Fibroblast of villous mesenchyme (primary cell): ENCODE data around the gene PCP2. TPM values are rescaled to one million over a fixed set of nuclear protein-coding genes. Genes with fewer than 3 reads are reported as not detected.

Source experiments
- DNase-seq: peaks from one replicate; pipeline ENCODE4 v3.0.0-alpha.2; 2010; ENCODE audit warnings: low read depth
- H3K4me3 ChIP-seq: 2 replicates; pipeline ENCODE4 v1.5.1; 2011; ENCODE audit warnings: low read depth, mild to moderate bottlenecking, low read length
- CTCF ChIP-seq: IDR thresholded peaks from 2 replicates; pipeline ENCODE4 v1.5.1; 2012; ENCODE audit warnings: low read depth, mild to moderate bottlenecking, low read length; ENCODE audit not compliant: insufficient read depth
- total RNA-seq: library from RNA; depleted of rRNA; stranded (reverse); fragments of >200 nt; gene quantifications from 2 replicates; pipeline ENCODE4 v1.2.3, GENCODE V29; 2012

Gene PCP2
- total RNA-seq, 1 donor = 0.43 TPM

GRCh38 chr19:7632340-7633203 lies 947 bp downstream of the PCP2 start:
- DNase-seq = no peak
- H3K4me3 ChIP-seq = no peak overlapping the region
- no peak for TF ChIP-seq CTCF

GRCh38 chr19:7631577-7631976 lies 1.9 kb downstream of the PCP2 start:
- no peak for TF ChIP-seq CTCF
- H3K4me3 ChIP-seq = no peak overlapping the region
- DNase-seq = no peak

GRCh38 chr19:7629347-7630054 lies 4.0 kb downstream of the PCP2 start, which contains the start of the genes PET100 and XAB2:
PET100 (plus strand) TSS chr19:7629793; CDS start chr19:7629834, 41 bp downstream.
XAB2 (minus strand) TSS chr19:7629545; CDS start chr19:7629527, 18 bp downstream.
- H3K4me3 ChIP-seq = peak within 1 kb of the TSS; percentile 100
- peak; percentile 99 for DNase-seq
- TF ChIP-seq CTCF = no peak

- TF ChIP-seq CTCF = no peak
- no peak for DNase-seq
- peak overlapping the region; percentile 100 for H3K4me3 ChIP-seq
Observed at GRCh38 chr19:7628589-7629311, 4.8 kb downstream of the PCP2 start.

GRCh38 chr19:7627166-7627565 lies 6.4 kb downstream of the PCP2 start:
- no peak for DNase-seq
- TF ChIP-seq CTCF = no peak
- H3K4me3 ChIP-seq = no peak overlapping the region

- no peak for TF ChIP-seq CTCF
- no peak overlapping the region for H3K4me3 ChIP-seq
- no peak for DNase-seq
Observed at GRCh38 chr19:7625763-7626372, 7.7 kb downstream of the PCP2 start.
